ENCODE measurements around the gene TIAM2. TPM values are rescaled to one million over a fixed set of nuclear protein-coding genes. Genes with fewer than 3 reads are reported as not detected.

The TIAM2 gene
- total and polyA plus RNA-seq, 12 donors, result 4.3 to 22.5 (median 11.8) TPM

DNA sequence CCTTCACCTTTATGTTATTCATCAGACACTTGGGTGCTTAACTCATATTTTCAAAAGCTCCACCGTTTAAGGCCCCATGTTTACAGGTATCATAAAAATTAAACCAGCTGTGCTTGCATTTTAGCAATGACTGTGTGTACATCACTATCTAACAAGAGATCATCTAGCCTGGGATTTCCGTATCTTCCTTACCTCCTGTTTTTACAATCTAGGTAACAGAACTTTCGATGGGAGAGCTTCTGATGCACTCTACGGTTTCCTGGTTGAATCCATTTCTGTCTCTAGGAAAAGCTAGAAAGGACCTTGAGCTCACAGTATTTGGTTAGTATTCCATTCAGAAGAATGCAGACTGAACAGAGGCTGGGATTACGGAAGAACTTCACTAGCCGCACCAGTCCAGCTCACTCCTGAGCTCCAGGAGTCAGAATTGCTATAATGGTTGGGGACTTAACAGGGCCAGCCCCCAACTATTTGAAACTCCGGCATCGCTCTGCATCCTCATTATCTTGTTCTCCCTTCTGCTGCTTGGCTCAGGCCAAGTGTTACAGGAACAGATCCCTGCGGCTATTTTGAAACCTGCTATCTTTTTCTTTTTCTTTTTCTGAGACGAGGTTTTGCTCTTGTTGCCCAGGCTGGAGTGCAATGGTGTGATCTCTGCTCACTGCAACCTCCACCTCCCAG is 255.7 kb downstream of the TIAM2 start:
- peaks cover 0 to 34% (median 9%) of the 10 kb centered on the region in 9 donors for H3K4me1 ChIP-seq
- H3K4me3 ChIP-seq, result no peak overlapping the region
- H3K27me3 ChIP-seq, result no peaks in the 10 kb centered on the region
- H3K36me3 ChIP-seq, result peaks cover 0 to 68% (median 20%) of the 10 kb centered on the region in 9 donors
- WGBS, 2 donors, result 67 to 73% methylated on average over 10 of the region's 10 CpGs
- DNase-seq (no peak), ATAC-seq (peak in 6 of 8 donors; percentile 19 to 61 (median 43))
- H3K9me3 ChIP-seq, result no peaks in the 10 kb centered on the region
- TF ChIP-seq, protein P1, sequence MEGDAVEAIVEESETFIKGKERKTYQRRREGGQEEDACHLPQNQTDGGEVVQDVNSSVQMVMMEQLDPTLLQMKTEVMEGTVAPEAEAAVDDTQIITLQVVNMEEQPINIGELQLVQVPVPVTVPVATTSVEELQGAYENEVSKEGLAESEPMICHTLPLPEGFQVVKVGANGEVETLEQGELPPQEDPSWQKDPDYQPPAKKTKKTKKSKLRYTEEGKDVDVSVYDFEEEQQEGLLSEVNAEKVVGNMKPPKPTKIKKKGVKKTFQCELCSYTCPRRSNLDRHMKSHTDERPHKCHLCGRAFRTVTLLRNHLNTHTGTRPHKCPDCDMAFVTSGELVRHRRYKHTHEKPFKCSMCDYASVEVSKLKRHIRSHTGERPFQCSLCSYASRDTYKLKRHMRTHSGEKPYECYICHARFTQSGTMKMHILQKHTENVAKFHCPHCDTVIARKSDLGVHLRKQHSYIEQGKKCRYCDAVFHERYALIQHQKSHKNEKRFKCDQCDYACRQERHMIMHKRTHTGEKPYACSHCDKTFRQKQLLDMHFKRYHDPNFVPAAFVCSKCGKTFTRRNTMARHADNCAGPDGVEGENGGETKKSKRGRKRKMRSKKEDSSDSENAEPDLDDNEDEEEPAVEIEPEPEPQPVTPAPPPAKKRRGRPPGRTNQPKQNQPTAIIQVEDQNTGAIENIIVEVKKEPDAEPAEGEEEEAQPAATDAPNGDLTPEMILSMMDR (IDR thresholded peaks at IDR 0.05), result no peak
- intact Hi-C loops (cut with DNase I), result loop anchor here in 1 of 10 donors (5.0 kb wide), 1 partner anchor 319 kb away; no protein-coding TSS in a partner anchor
- peak overlapping the region in 8 of 10 donors; percentile 20 to 68 (median 46) for H3K27ac ChIP-seq

GRCh38 chr6:155252581-155252980 is 257.5 kb downstream of the TIAM2 start:
- H3K4me1 ChIP-seq, result peaks cover 0 to 34% (median 9%) of the 10 kb centered on the region in 9 donors
- peaks cover 0 to 82% (median 30%) of the 10 kb centered on the region in 9 donors for H3K36me3 ChIP-seq
- TF ChIP-seq, protein P1 (IDR thresholded peaks at IDR 0.05), result no peak
- intact Hi-C loops (cut with DNase I), result loop anchor here in 1 of 10 donors (5.0 kb wide), 1 partner anchor 320 kb away; no protein-coding TSS in a partner anchor
- 98% methylated on average over 8 of the region's 8 CpGs for WGBS, 2 donors
- DNase-seq, result no peak
- ATAC-seq, result no peak
- H3K4me3 ChIP-seq, result no peak overlapping the region
- no peaks in the 10 kb centered on the region for H3K27me3 ChIP-seq
- no peaks in the 10 kb centered on the region for H3K9me3 ChIP-seq
- peak overlapping the region in 4 of 10 donors; percentile 15 to 61 (median 36) for H3K27ac ChIP-seq

GRCh38 chr6:155253337-155253736 is 258.2 kb downstream of the TIAM2 start:
- WGBS, 2 donors, result 40 to 43% methylated on average over 1 of the region's 1 CpG
- TF ChIP-seq, protein P1 (IDR thresholded peaks at IDR 0.05), result no peak
- H3K27ac ChIP-seq, result peak overlapping the region in 8 of 10 donors; percentile 14 to 67 (median 47)
- no peaks in the 10 kb centered on the region for H3K27me3 ChIP-seq
- H3K9me3 ChIP-seq, result no peaks in the 10 kb centered on the region
- intact Hi-C loops (cut with DNase I), result loop anchor here in 1 of 10 donors (5.0 kb wide), 1 partner anchor 321 kb away; no protein-coding TSS in a partner anchor
- peaks cover 0 to 90% (median 38%) of the 10 kb centered on the region in 9 donors for H3K36me3 ChIP-seq
- H3K4me1 ChIP-seq, result peaks cover 0 to 28% (median 9%) of the 10 kb centered on the region in 9 donors
- DNase-seq (no peak), ATAC-seq (peak in 6 of 8 donors; percentile 34 to 67 (median 62))
- H3K4me3 ChIP-seq, result no peak overlapping the region

DNA sequence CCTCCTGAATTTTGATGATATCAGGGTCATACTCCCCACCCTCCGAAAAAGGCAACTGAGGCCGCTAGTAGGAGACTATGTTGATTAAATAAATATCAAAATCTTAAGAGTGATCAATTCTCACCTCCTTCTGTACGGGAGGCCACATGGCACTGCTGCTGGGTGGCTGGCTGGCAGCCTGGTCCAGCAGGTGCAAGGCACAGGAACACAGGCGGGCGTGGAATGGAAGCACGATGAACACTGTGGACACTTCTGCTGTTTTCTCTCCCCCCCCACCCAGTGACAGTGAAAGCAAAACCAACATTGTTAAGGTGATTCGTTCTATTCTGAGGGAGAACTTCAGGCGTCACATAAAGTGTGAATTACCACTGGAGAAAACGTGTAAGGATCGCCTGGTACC is 259.0 kb downstream of the TIAM2 start:
- no peaks in the 10 kb centered on the region for H3K9me3 ChIP-seq
- H3K36me3 ChIP-seq, result peaks cover 0 to 97% (median 38%) of the 10 kb centered on the region in 9 donors
- intact Hi-C loops (cut with DNase I), result loop anchor here in 1 of 10 donors (5.0 kb wide), 1 partner anchor 322 kb away; no protein-coding TSS in a partner anchor
- no peak overlapping the region for H3K4me3 ChIP-seq
- 70 to 72% methylated on average over 10 of the region's 10 CpGs for WGBS, 2 donors
- no peaks in the 10 kb centered on the region for H3K27me3 ChIP-seq
- peak in 1 of 2 donors; percentile 24 for DNase-seq
- TF ChIP-seq, protein P1 (IDR thresholded peaks at IDR 0.05), result no peak
- peaks cover 0 to 28% (median 9%) of the 10 kb centered on the region in 9 donors for H3K4me1 ChIP-seq
- H3K27ac ChIP-seq, result peak overlapping the region in 7 of 10 donors; percentile 13 to 67 (median 51)
- peak in 5 of 8 donors; percentile 40 to 74 (median 43) for ATAC-seq
